ENCODE data around the gene SLC30A2. TPM values are rescaled to one million over a fixed set of nuclear protein-coding genes. Genes with fewer than 3 reads are reported as not detected.

SLC30A2 gene
- total and polyA plus RNA-seq, 2 of the 13 experiments (the other 11 are each of a cell fraction or from before 2014, with no cell fraction given): not detected

- DNase-seq (ENCODE audit: low spot score) (no peak), FAIRE-seq (no peak), ATAC-seq (no peak)
- WGBS (ENCODE audit: low lambda C conversion rate): 48% methylated on average over 2 of the region's 2 CpGs
- no peak overlapping the region for H3K4me2 ChIP-seq (ENCODE audit: low read depth, low read length)
- no peak overlapping the region for H2AFZ ChIP-seq (ENCODE audit: low read length)
- ChIA-PET POLR2A (no interaction called here), CTCF (ENCODE audit: low intra/inter-chr PET ratio, low total read pairs) (no interaction called here)
- H3K4me1 ChIP-seq (ENCODE audit: insufficient read depth, low read length): peaks cover 20% of the 10 kb centered on the region
- no peaks in the 10 kb centered on the region for H3K9me3 ChIP-seq (ENCODE audit: low read length)
- in situ Hi-C loops (cut with HindIII; ENCODE audit: extremely low pct_ligation_motif_present, low pct_unique_long_range_greater_than_20kb) (no loop called here), intact Hi-C loops (cut with micrococcal nuclease; ENCODE audit: unreplicated experiment) (loop anchor here (1.0 kb wide), 1 partner anchor 15 kb away; no protein-coding TSS in a partner anchor)
- no peak overlapping the region for H3K4me3 ChIP-seq (replicated peaks in 1 of 3; ENCODE audit: insufficient read depth in 1 of 3, low read depth in 2 of 3, low read length in 3 of 3)
- peak; percentile 36 for TF ChIP-seq HNRNPK (IDR thresholded peaks at IDR 0.05; ENCODE audit: low read depth, low read length, poor library complexity, severe bottlenecking)
- no peak for TF ChIP-seq DBP (CRISPR knock-in tag; IDR thresholded peaks at IDR 0.05; ENCODE audit: not compliant biosample characterization)
- peaks cover 3 to 13% of the 10 kb centered on the region in 2 experiments; a peak in 3 of 5 replicates for H3K27me3 ChIP-seq (ENCODE audit: control insufficient read depth in 1 of 2, insufficient read depth in 2 of 2, low read length in 2 of 2)
- no peak overlapping the region for H3K9ac ChIP-seq (ENCODE audit: insufficient read depth, low read depth, low read length)
- no TSS peak for BruUV-seq (replicated peaks)
- H3K36me3 ChIP-seq (replicated peaks in 1 of 2; ENCODE audit: control insufficient read depth in 1 of 2, insufficient read depth in 2 of 2, low read length in 2 of 2): no peaks in the 10 kb centered on the region
- no peak overlapping the region for H3K27ac ChIP-seq (ENCODE audit: extremely low read length, insufficient read depth, low read length)
- no peaks in the 10 kb centered on the region for H3K79me2 ChIP-seq (ENCODE audit: insufficient read depth, low read length)
- H4K20me1 ChIP-seq (ENCODE audit: insufficient read depth, low read length): no peaks in the 10 kb centered on the region
Observed at GRCh38 chr1:26003756-26004155, 42.2 kb downstream of the SLC30A2 start.

GRCh38 chr1:26003262-26003661, 42.7 kb downstream of the SLC30A2 start:
- CTCF ChIA-PET (ENCODE audit: low intra/inter-chr PET ratio, low total read pairs): no interaction called here
- no peak for DNase-seq (ENCODE audit: low spot score)
- in situ Hi-C loops (cut with HindIII; ENCODE audit: extremely low pct_ligation_motif_present, low pct_unique_long_range_greater_than_20kb): no loop called here
- ATAC-seq: no peak
- intact Hi-C loops (cut with micrococcal nuclease; ENCODE audit: unreplicated experiment): no loop called here
- Histone ChIP-seq H2AFZ (ENCODE audit: low read length) (no peak overlapping the region), H3K27me3 (ENCODE audit: control insufficient read depth in 1 of 2, insufficient read depth in 2 of 2, low read length in 2 of 2) (peaks cover 3 to 13% of the 10 kb centered on the region in 2 experiments; a peak in 3 of 5 replicates), H3K4me2 (ENCODE audit: low read depth, low read length) (no peak overlapping the region), H3K36me3 (replicated peaks in 1 of 2; ENCODE audit: control insufficient read depth in 1 of 2, insufficient read depth in 2 of 2, low read length in 2 of 2) (no peaks in the 10 kb centered on the region), H3K9me3 (ENCODE audit: low read length) (no peaks in the 10 kb centered on the region), H3K9ac (ENCODE audit: insufficient read depth, low read depth, low read length) (no peak overlapping the region), H3K4me1 (ENCODE audit: insufficient read depth, low read length) (peaks cover 25% of the 10 kb centered on the region), H3K27ac (ENCODE audit: extremely low read length, insufficient read depth, low read length) (no peak overlapping the region), H3K4me3 (replicated peaks in 1 of 3; ENCODE audit: insufficient read depth in 1 of 3, low read depth in 2 of 3, low read length in 3 of 3) (no peak overlapping the region), H4K20me1 (ENCODE audit: insufficient read depth, low read length) (no peaks in the 10 kb centered on the region), H3K79me2 (ENCODE audit: insufficient read depth, low read length) (no peaks in the 10 kb centered on the region)
- FAIRE-seq: no peak
- POLR2A ChIA-PET: no interaction called here
- WGBS (ENCODE audit: low lambda C conversion rate): 12% methylated on average over 4 of the region's 4 CpGs
- BruUV-seq (replicated peaks): no TSS peak
- TF ChIP-seq BCLAF1 (IDR thresholded peaks at IDR 0.05) (no peak), ZNF264 (CRISPR knock-in tag; IDR thresholded peaks at IDR 0.05) (no peak), KLF9 (CRISPR knock-in tag; IDR thresholded peaks at IDR 0.05; ENCODE audit: low read depth) (no peak), CENPBD1 (CRISPR knock-in tag; IDR thresholded peaks at IDR 0.05; ENCODE audit: borderline replicate concordance, low read depth) (no peak), ZNF616 (CRISPR knock-in tag; IDR thresholded peaks at IDR 0.05; ENCODE audit: low read depth) (no peak), ZNF432 (CRISPR knock-in tag; IDR thresholded peaks at IDR 0.05; ENCODE audit: borderline replicate concordance) (no peak), ONECUT2 (CRISPR knock-in tag; IDR thresholded peaks at IDR 0.05) (no peak), ZNF839 (CRISPR knock-in tag; IDR thresholded peaks at IDR 0.05; ENCODE audit: borderline replicate concordance) (no peak), CEBPG (CRISPR knock-in tag; IDR thresholded peaks at IDR 0.05) (peak; percentile 76; the same call in 1 of the 2 replicates), ZFY (CRISPR knock-in tag; IDR thresholded peaks at IDR 0.05) (no peak), HOXA7 (CRISPR knock-in tag; IDR thresholded peaks at IDR 0.05) (no peak)
